NCI-H2107 (cell line): Measurements from ENCODE around the gene MED29.

Experiments used
- DNase-seq: peaks from one replicate; lab custom pipeline; 2025; lab: John Stamatoyannopoulos, UW

MED29 gene

DNA sequence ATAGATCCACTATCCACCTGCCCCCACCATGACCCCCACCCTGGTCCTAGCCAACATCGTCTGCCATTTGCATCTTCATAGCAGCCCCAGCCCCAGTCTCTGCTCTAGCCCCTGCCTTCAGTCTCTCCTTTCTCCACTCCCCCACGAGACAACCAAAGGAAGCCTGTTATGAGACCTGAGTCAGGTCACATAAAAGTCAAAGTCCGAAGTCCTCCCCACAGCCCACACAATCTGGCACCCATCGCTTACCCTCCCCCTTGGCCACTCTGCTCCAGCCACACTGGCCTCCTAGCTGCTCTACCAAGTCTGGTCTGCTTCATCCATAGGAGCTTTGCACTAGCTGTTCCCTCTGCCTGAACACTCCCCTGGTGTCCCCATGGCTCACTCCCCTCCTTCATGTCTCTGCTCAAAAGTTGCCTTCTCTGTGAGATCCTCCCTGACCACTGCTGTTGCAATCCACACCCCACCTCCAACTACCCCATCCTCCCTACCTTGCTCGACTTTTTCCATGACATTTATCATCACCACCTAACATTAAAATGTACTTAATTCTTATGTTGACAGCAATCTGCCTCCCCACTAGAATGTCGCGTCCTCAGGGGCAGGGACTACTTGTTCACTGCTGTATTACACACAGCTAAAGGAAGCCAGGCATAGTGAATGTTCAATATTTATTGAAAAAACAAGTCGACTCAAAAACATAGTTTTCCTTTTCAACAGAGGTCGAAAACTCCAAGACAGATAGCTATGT is 20.1 kb downstream of the MED29 start:
- no peak for DNase-seq

DNA sequence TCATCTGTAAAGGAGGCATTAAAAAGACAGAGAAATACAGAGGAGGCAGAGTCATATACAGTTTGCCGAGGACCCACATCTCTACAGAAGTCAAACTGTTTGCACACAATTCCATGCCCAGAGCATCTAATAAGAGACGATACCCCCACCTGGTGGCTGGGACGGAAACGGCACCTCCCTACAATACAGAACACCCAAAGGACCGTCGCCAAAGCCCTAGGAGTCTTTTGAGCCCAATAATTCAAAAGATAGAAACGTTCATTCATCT is 20.6 kb downstream of the MED29 start:
- peak; percentile 85 for DNase-seq

DNA sequence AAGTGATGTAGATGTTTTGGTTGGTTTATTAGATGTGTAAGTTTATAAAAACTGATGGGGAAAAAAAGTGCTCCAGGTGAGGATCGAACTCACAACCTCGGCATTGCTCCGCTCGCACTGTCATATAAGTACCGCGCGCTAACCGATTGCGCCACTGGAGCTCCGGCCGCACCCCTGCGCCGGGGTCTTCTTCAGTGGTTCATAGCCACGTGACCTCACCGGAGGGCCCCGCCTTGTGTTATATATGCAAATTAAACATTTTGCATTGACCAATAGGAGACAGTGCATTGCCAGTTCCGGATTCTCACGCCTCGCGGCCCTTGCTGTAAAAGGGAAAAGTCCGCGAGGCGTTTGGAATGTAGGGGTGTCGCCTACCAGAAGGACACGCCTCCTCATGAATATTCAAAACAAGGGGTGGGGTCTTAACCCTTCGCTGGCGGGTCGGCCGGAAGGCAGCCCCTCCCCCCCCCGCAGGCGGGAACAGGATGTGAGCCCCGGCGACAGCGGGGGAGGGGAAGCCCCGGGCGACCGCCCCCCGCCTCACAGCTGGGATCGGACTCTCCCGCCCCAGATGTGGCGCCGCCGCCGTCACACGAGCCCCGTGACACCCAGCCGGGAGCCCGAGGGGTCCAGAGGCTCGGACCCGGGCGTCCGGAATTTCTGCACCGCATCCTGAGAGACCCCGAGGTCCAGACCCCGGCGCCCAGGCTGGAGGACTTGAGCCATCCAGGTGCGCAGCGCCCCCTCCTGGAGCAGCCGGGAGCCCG is 21.1 kb downstream of the MED29 start, which contains the start of gene PLEKHG2:
TSS of gene PLEKHG2 (plus strand) at position 570 of the 767 bp plus-strand sequence. CDS start 1,418 bp downstream, outside the sequence.
- peak; percentile 94 for DNase-seq

DNA sequence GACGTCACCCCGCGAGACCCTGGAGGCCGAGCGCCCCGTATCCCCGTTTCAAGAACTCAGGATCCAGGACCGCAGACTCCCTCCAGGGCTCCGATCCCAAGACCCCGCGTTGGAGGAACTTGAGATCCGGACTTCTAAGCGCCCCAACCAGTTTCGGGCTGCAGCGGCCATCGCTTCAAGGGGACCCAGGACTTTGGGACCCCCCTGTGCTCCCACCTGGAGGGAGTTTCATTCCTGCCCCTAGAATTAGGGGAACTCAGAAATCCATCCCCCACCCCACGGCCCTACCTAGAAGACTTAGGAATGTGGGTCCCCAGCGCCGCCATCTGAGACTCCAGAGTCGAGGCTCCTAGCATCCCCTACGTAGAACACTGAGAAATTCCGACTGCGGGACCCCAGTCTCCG is 21.7 kb downstream of the MED29 start:
- no peak for DNase-seq

DNA sequence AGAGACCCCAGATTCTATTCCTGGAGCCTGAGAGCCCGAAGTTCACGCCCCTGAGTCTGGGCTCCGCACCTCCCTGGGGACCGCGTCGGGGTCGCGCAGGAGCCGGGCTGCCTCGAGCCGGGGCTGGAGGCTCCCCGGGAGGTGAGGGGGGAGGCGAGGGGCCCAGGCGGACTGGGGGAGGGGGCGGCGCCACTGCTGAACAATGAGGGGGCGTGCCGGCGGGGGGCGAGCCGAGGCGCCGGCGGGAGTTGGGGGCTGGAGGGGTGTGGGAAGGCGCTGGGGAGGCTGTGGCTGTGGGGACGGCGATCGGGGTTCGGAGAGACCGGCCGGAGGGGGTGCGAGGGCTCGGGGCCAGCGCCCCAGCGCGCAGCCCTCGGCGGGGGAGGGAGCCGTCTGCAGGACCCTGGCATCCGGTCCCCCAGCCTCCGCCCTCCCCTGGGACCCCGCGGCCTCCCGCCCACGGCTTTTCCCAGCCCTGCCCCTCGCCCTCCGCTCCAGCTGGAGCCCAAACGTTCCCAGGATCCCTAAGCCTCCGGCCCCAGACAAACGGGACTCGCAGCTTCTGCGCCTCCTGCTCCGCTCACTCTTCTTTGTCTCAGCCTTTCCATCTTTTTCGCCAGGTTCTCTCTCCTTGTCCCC is 22.2 kb downstream of the MED29 start:
- no peak for DNase-seq

DNA sequence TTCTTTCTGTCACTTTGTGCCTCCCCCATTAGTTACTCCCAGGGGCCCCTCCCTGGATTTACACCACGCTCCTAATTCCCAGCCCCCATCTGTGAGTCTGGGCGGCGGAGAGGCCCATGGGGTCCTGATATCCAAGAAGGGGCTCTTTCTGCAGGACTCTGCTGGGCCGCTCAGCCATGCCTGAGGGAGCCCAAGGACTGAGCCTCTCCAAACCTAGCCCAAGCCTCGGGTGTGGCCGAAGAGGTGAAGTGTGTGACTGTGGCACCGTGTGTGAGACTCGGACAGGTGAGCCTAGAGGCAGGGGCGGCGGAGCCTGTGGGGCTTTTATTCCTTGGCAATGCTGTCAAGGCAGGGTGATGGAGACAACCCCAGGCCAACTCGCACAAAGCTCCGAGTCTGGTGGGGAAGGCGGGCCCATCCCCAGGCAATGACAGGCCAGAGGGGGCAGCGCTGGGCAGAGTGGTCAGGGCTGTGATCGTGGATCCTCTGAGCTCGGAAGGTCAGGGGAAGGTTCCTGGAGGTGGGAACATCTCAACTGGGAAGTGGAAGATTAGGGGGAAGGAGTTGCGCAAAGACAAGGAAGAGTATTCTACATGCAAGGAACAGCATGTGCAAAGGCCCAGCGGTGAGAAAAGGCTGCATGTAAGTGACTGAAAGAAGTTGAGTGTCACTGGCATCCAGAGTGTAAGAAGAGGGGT is 22.9 kb downstream of the MED29 start:
- DNase-seq, result no peak

- no peak for DNase-seq
These were observed 24.2 kb downstream of the MED29 start for GRCh38 chr19:39415111-39416046.

- no peak for DNase-seq
These were observed 25.3 kb downstream of the MED29 start for GRCh38 chr19:39416152-39417120.

- DNase-seq, result no peak
These were observed 26.4 kb downstream of the MED29 start for GRCh38 chr19:39417463-39418181.

DNA sequence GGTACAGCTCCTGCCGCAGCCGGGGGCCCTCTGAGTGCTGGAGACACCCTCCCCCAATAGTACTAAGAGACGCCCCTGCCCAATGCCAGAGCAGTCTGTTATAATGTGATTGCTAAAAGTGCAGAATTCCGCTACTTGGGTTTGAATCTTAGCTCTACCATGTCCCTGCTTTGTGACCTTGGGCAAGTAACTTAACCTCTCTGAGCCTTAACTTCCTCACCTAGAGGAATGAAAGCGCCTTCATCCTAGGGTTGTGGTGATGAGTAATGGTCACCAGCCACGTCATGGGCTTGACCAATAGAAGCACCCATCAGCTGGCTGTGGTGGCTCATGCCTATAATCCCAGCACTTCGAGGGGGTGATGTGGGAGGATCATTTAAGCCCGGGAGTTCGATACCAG is 27.8 kb downstream of the MED29 start:
- no peak for DNase-seq

DNA sequence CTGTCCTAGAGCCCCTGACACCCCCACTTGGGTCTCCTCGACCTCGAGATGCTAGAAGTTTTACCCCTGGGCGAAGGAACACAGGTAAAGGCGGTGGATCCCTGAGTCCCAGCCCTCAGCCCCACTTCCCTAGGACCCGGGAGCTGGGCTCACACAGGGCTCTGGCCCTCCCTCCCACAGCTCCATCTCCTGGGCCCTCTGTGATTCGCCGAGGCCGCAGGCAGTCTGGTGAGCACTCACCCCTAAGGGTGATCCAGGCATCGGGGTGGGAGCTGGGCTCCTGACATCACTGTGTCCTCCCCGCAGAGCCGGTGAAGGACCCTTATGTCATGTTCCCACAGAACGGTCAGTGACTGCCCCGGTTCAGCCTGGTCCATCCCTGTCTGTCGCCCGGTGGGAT is 29.6 kb downstream of the MED29 start:
- no peak for DNase-seq

DNA sequence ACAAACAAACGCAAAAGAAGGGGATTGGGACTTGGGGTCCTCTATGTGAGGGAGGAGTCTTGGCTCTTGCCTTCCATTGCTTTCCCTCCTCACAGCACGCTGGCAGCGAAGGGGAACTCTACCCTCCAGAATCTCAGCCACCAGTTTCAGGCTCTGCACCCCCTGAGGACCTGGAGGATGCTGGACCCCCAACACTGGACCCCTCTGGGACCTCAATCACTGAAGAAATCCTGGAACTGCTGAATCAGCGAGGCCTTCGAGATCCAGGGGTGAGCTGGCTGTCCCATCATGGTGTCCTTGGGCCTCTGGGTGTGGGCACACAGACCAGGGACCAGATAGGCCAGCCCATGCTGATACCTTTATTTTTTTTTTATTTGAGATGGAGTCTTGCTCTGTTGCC is 30.8 kb downstream of the MED29 start:
- no peak for DNase-seq

- no peak for DNase-seq
These were observed 32.3 kb downstream of the MED29 start for GRCh38 chr19:39423258-39424086.

DNA sequence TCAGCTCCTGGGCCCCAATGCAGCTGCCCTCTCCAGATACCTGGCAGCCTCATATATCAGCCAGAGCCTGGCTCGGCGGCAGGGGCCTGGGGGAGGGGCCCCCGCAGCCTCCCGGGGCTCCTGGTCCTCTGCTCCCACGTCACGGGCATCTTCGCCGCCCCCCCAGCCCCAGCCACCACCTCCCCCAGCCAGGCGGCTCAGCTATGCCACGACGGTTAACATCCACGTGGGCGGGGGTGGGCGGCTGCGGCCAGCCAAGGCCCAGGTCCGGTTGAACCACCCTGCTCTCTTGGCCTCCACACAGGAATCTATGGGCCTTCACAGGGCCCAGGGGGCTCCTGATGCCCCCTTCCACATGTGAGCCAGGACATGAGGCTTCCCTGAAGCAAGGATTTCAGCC is 33.8 kb downstream of the MED29 start:
- DNase-seq, result no peak

GRCh38 chr19:39425744-39426143 is 34.6 kb downstream of the MED29 start:
- no peak for DNase-seq

DNA sequence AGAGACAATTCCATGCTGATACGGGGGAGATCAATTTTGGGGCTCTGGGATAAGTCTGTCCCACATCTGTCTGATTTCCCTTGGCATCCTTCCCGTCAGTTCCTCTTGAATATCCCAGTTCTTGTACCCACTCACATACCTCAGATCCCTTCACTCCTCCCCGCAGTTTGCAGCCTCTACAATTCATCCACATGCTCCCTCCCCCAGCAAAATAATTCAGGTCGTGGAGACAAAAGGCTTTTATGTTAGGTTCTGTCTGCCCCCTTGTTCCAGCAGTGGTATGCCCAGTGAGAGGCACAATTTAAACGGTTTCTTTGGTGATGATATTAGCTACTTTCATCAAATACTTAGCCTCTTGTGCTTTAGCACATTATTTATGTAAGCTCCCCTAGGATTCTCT is 35.0 kb downstream of the MED29 start:
- no peak for DNase-seq

DNA sequence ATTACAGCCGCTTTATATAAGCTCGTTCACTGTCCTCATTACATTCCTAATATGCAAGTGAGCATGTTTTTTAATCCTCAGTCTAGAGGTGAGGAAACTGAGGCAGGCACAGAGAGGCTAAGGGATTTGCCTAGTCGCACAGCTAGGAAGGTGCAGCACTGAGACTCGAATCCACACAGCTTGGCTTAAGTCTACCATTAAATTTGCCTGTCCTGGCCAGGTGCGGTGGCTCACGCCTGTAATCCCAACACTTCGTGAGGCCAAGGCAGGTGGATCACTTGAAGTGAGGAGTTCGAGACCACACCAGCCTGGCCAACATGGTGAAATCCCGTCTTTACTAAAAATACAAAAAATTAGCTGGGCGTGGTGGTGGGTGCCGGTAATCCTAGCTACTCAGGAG is 36.5 kb downstream of the MED29 start:
- no peak for DNase-seq

DNA sequence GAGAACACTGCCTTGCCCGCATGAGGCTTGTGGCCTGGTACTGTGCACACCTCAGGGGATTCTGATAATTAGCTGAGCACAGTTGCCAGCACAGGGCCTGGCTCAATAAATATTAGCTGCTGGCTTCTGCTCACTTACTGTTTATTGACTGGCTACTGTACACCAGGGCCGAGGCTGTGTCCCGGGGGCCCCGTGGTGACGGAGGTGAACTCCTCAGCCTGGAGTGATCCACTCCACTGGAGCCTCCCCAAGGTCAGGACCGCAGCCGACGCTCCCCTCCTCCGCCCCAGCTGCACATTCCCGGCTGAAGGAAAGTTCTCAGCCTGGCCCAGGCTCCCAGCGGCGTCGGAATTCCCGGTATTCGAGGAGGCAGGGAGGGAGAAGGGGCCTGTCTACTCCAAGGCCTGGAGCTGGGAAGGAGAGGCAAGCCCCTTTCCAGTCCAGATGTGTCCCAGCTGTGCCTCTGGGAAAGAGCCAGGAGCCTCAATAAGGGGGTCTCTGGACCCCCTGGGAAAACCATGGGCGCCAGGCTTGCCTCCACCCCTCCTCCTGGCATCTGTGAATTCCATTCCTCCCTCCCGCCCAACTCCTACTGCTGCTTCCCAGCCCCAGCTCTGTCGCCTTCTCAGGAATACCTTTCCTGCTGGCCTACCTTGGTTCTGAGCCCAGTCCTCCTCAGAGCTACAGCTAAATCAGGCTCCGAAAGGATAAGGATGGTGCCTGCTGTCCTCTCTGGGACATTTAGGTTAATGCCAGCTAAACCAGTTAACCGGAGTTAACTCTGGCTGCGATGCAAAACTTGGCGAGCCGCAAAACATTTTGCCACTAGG is 37.3 kb downstream of the MED29 start:
- no peak for DNase-seq
